GM19452 (cell line): ENCODE measurements around the gene TOMM6.

Experiments
- ATAC-seq: cut with Tn5 transposase; IDR thresholded peaks from one replicate; pipeline ENCODE4 v1.9.1; 2021; ENCODE audit not compliant: unreplicated experiment

Gene TOMM6

DNA sequence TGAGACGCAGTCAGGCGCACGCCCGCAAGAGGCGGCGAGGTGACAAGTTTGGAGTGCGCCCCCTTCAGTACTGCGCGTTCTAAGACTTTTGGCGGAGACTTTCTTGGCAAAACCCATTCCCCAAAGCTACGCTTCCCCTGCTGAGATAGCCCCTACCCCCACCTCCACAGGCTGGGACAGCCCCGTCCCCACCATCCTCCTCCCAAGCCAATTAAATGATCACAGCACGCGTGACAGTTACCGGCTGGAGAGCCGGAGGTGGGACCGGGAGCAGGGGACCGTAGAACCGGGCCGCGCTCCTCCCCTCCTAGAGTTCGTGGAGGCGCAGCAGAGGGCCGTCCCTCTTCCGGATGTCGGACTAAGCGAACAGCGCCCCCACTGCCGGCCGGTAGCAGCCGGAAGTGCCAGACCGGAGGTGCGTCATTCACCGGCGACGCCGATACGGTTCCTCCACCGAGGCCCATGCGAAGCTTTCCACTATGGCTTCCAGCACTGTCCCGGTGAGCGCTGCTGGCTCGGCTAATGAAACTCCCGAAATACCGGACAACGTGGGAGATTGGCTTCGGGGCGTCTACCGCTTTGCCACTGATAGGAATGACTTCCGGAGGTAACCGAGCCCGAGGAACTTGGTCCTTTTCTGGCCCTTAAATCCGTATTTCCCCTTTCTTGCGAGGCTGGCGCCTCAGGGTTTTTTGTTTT lies at the start of gene TOMM6:
TOMM6 (plus strand) TSS at position 476 of the 699 bp plus-strand sequence; CDS start at position 480, 4 bp downstream.
- peak; percentile 80 for ATAC-seq

DNA sequence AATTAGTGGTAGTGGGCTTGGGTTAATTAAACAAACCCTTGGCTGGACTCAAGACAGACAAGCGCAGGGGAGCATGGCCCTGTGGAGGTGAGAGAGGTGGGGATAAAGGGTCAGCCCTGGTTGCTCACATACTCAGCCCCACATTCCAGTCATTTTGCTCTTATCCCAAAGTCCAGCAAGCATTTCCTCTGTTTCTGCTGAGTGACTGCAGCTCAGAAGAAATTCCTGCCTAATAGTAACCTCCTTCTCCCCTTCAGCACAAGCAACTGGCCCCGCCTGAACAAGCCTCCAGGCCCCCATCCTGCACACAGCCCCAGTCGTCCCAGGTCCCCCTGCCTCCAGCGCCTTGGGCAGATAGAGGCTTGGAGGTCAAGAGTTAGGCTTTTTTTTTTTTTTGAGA lies 48.5 kb upstream of the TOMM6 start:
- ATAC-seq = no peak

DNA sequence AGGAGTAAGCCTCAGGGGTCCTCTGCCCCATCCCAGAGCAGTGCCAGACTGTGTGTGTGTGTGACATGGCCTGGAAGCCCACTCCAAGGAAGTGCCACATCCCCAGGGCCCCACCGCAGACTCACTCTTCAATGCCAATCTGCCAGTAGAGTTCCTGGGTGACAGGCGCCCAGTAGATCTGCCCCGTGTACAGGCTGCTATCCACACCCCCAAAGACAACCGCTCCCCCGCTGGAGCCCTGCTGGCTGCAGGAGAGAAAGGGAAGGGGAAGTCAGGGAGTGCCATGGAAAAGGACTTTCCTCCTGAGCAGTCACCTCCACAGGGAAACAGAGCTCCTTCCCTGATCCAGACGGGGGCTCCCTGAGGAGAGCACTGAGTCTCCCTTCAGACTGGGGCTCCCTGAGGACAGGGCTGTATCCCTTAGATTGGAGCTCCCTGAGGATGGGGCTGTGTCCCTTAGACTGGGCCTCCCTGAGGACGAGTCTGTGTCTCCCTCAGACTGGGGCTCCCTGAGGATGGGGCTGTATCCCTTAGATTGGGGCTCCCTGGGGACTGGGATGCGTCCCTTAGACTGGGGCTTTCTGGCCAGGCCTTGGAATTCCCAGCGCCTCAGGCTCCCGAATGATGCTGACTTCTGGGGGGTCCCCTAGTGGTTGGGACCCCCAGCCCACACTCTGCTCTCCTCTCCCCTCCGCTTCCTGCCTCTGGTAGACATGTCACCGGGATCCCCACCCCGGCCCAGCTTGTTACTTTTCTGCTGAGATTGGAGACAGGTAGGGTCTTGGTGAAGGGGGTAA lies 46.9 kb upstream of the TOMM6 start:
- ATAC-seq = no peak

DNA sequence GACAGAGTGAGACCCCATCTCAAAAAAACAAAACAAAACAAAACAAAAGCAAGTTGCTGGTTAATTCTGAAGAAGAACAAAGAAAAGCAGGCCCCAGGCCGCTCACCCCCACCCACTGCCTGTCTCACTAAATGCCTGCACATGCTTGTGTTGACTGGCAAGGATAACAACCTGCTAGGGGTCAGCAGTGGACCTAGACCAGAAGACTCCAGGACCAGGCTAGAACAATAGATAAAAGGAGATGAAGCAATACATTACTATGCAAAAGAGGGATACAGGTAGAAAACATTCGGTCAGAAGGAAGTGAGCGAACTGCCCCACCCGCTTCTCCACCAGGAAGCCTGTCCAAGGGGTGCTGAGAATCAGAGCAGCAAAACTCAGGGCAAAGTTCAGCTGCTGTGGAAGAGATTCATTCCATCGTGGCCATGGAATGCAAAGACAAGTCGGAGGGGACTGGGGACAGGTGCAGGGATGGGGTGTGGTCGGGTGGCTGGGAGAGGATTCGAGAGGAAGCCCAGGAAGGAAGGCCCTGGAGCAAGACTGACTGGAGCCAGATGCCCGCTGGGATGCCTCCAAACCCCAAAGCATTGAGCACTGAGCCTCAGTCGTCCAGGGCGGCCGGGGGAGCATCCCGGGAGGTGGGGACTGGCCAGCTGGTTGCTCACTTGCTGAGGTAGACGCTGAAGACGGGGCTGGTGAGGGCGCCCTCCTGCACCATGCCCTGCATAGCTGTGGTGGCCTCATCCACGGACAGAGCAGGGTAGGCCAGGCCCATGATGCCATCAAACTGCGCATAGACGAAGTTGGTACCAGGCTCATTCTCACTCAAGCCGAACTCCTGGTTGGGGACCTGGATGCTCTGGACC lies 45.6 kb upstream of the TOMM6 start:
- no peak for ATAC-seq

DNA sequence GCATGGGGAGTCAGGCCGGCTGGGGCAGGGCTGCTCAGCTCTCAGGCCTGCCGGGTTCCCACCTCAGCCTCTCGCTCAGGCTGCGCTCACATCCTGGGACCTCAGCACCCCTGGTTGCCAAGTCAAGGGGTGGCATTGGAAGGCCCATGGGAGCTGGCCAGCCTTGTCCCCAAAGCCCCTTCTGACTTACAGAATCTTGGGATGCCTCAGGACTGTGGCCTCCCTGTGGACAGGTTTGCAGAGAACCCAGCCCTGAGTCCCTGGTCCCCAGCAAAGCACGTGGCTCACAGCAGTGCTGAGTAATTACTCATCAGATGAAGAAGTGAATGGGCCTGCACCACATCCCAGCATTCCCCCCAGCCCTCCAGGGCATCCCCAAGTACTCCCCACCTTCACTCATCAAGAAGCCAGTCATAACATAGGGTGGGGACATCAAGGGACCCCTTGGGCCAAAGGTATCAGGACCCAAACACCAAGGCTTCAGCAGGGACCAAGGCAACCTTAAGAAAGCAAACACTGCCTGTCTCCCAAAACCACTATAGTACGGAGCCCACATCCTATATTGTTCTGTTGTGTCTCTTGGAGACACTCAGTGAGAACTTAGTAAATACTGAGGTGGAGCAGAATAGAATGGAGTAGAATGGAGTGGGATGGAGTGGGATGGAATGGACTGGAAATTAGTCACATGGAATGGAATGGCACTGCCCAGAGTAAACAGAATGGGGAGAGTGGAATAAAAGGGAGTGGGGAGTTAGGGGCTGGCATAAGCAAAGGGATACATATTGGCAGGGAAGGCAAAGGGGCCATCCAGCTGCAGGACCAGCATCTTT lies 43.9 kb upstream of the TOMM6 start:
- no peak for ATAC-seq

DNA sequence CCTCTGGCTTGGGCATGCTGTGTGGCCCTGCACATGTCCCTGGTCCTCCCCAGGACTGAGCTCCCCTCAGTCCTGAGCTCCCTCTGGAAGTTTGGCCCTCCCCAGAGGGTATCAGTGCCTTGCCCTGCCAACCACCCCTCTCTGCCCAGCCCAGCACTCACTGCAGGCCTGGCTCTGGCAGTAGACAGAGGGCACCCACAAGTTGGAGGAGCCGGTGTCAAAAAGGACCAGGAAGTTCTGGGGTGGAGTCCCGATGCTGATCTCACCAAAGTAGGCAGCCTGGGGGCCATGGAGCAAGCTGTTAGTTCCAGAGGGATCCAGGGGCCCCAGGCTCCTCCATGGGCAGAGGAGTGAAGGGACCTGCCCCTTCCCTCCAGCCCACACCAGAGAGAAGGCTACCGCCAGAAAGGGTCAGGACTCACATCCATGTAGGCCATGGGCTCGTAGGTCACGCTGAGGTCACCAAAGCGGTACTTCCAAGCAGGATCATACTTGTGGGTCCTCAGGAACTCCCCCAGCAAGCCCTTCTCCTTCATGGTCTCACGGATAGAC lies 43.2 kb upstream of the TOMM6 start:
- ATAC-seq = no peak

DNA sequence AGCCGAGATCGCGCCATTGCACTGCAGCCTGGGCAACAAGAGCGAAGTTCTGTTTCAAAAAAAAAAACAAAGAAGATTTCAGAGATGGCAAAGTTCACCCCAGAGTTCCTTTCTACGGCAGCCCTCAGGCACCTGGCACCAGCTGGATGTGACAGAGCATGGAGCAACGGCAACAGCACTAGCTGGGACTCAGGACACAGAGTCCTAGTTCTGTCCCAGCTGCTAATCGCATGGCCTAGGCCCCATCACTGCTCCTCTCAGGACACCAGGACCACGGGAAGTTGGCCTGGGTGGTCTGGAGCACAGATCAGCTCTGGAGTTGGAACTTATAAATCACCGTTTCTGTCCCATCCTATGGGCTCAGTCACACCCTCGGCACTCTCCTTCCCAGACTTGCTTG lies 41.4 kb upstream of the TOMM6 start:
- ATAC-seq = no peak

DNA sequence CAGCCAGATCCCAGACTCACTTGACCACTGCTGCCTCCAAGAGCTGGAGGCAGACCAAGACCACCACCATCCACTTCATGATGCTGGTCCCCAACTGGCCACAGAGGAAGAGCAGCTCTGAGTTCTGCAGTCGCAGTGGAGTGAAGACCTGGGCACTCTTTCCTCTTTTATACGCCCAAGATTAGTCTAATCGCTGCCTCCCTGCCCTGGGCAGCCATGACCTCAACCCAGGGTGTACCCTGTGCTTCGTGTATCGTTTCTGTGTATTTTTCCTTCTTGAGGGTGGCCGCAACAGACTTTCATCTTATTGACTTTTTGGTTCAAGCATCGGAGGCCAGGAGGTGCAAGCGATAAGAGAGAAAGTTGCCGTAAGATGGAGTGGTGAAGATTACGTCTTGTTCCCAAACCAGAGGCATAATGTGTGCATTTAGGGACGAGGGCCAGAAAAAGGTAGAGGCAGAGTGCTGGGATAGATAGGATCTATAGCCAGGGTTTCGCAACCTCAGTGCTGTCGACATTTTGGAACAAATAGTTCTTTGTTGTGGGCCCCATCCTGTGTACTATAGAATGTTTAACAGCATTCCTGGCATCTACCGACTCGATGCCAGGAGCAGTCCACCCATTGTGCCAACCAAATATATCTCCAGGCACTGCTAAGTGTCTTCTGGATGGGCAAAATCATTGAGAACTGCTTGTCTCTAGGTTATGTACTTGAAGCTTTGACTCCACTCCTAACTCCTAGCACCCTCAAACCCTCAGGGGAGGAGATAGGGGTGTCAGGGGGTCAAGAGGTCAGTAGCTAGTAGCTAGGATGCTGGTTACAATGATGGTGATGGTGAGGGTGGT lies 40.0 kb upstream of the TOMM6 start, which contains the start of gene PGC:
PGC (minus strand) TSS at position 142 of the 846 bp plus-strand sequence; CDS start at position 79, 63 bp downstream.
- no peak for ATAC-seq

DNA sequence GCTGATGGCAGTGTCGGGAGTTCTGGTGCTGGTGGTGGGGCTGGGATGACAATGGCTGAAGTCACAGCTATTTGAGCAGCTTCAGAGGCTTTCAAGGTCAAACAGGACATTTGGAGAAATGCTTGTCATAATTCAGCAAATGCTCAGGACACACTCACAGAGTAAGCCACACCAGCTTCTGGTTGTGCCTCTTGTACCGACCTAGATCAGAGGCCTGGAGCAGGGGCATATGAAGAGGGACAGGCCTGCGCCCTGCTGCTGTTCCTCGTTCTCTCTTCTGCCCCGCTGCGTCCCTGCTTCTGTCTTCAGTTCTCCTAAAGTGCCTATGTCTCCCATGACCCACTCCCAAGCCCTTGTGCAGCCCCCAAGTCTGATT lies 39.4 kb upstream of the TOMM6 start:
- ATAC-seq = no peak

DNA sequence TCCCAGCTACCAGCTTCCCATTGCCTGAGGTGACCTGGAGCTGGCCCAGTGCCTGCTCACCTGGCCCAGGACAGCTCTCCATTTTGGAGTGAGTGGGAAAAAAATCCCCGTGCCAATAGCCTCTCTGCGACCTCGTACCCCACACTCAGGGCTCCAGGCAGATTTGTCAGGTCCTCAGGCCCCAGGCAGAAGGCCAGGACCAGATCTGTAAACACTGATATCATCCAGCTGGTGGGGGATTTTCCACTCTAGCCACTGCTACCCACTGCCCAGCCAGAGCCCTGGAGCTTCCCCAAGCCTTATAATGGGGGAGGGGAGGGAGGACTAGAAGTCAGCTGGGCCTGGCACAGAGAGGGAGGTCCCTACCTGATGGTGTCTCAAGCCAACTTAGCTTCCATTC lies 39.0 kb upstream of the TOMM6 start:
- no peak for ATAC-seq

DNA sequence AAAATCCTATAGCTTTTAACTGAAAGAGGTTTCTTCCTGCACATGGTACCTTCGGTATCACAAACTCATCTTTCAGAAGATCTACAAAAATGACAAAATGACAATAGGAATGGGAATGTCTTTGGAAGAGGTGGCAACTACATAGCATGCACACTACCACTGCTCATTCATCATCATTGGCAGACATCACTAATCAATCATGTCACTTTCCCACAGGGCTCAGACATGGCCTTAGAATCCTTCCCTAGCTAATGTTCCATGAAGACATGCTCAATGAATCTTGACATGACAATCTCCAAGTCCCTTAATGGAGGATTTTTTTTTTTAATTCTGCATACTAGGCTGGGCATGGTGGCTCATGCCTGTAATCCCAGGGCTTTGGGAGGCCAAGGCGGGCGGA lies 37.1 kb upstream of the TOMM6 start:
- no peak for ATAC-seq

DNA sequence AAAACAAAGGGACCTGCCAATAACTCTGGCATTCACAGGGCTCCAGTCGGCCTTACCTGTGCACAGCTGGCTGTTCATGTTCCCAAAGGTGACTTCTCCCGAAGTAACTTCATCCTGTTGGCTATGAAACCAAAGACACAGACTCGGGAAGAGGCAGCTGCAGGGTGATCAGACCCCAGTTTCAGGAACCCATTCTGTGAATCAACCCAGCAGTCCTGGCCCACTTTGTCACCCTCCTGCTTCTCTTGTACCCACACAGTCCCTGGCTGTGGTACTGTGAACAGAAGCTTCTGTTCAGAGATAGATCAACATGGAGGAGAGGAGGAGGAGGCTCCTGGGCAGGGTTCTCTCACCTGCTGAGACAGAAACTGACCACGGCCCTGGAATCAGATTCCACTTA lies 31.6 kb upstream of the TOMM6 start:
- no peak for ATAC-seq

DNA sequence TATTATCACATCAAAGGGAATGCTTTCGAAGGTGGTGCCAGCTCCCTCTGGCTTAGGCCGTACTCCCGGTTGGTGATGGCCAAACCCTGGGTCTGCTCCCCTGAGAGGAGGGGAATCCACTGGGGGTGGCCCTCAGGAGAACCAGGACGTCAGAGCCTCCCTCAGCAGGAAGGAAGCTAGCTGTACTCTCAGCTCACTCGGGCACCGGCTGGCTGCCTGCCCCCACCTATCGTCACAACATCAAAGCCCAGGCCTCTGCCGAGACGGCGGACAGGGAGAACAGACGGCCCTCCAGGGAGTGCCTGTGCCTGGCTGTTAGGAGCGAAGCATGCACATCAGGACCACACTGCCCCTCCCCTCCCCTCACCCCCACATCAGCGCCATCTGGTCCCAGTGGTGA lies 31.1 kb upstream of the TOMM6 start:
- ATAC-seq = no peak

DNA sequence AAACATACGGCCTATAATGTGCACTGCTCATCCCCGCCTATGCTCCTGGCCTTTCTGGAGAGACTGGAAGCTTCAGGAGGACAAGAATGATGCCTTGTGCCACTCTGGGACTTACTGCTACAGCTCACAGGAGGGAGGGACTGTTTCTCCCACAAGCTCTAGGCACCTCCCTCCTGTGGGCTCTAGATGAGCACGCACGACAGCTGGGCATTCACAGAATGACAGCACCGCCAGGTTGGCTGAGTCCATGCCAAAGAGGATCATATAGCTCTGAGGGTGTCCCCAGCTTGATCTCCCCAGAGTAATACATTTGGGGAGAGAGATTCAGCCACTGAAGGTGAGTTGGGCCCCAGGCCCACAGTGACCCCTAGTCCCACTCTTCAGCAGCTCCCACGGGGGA lies 30.2 kb upstream of the TOMM6 start:
- no peak for ATAC-seq

DNA sequence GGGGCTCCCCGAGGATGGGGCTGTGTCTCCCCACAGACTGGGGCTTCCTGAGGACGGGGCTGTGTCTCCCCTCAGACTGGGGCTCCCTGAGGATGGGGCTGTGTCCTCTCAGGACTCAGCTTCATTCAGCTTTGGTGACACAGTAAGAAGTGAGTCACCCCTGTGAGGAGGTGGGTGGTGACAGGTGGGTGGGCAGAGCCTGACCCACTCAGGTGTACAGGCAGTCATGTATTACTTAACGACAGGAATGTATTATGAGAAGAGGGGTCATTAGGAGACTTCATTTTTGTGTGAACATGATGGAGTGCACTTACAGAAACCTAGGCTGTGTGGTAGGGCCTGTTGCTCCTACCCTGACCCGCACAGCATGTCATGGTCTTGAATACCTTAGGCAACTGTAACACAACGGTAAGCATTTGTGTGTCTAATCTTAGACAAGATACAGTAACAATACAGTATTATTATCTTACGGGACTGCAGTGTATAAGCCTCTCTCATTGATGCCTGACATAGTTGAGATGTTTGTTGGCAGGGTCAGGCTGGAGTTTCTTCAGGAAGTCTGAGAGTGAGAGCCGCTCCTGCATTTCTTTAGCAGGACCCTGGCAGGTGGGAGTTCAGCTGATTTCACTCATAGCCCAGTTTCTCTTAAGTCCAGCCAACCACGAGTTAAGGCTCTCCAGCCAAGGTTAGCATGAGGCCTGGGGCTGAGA lies 29.4 kb upstream of the TOMM6 start:
- ATAC-seq = no peak

DNA sequence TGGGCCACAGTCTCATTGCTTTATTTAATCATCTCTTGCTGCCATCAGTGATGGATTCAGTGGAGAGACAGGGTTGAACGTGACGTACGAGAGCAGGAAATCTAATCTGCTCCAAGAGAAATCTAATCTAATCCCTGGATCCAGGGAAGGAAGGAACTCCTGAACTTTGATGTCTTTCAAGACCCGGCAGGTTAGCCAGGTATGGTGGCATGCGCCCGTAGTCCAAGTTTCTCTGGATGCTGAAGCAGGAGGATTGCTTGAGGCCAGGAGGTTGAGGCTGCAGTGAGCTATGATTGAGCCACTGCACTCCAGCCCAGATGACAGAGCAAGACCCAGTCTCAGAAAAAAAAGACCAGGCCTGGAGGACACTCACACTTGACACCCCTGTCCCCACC lies 28.9 kb upstream of the TOMM6 start:
- ATAC-seq = no peak

DNA sequence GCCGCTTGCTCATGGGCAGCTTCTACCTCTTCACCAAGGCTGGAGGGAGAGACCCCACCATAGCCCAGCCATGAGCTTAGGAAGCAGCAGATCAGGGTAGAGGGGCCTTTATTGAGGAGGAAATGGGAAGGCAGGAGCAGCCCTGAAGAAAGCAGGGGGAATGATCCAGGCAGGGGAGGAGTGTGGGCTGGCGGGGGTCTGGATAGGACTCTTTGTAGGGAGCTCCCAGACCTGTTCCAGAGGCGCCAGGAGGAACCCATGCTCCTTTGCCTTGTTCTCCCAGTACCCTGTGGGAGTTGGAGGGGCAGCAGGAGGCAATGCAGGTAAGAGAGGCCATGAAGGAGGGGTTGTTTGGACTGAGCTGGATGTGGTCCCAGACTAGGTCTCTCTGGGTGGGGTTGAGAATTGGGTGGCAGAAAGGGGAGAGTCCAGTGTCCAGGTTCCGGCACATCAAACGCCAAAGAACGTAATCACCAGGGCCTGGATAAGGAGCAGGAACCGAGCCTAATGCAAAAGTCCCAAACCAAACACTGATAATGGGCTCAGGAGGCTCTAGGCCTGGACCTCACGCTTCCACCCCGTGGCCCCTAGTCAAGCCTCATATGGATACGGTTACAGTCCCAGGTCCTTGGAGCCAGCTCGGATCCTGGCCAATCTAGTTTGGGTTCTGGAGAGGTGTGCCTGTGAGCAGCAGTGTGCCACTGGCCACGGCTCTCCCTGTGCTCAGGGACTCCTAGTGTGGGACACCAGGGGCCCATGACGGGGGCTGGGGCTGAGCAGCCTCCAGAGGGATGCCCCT lies 28.2 kb upstream of the TOMM6 start:
- ATAC-seq = no peak
